ENCODE results near the gene CNBD2.
"Not testable (repeated sequence)": the region's sequence is repeated elsewhere in the genome, so short reads cannot be mapped to it uniquely, and the experiment has no call there.

Gene CNBD2

DNA sequence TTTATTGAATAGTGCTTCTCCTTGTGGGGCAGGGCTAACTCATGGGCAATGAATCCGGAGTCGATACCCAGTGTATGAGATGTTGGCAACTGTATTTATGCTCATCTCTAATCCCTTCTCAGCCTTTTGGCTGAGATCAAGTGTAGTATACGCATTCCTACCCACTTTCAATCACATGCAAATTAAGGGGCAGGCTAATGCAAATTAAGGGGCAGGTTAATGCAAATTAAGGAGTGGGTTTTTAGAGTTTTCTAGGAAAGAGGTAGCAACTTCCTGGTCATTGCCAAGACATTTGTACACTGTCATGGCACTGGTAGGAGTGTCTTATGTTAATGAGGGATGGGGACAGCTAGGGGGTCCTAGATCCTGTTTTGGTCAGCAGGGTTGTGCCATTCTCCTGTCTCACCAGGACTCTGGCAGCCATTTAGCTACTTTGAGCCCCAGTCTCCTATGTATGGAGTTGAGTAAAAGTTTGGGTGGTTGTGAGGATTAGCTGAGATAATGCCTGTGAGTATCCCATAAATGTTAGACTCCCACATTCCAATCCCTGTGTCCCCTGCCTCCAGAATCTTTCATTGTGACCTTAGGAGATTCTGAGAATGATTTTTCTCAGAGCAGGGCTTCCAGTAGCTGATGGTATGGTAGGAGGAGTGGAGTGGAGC lies at the start of gene CNBD2:
Gene CNBD2, plus strand, starts transcription at position 612 of the 662 bp plus-strand sequence. CDS start 173 bp downstream, outside the sequence.
- no peak for DNase-seq

DNA sequence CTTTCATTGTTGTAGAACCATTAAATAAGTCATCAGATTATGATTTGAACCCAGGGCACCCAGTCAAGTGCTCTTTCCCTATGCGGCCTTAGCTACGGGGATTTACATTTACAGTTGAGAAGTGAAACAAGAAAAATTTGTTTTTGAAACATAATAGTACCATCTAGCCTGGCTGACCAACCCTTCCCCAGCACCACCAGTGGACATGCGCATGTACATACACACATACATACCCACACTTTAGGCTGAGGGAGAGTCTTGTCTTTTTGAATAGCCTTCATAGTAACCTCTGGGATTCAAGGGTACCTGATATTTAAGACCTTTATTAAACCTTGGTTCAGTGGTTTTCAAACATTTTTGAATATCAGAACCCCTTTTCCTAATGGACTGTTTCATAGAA lies 47.9 kb upstream of the CNBD2 start:
- DNase-seq: no peak

DNA sequence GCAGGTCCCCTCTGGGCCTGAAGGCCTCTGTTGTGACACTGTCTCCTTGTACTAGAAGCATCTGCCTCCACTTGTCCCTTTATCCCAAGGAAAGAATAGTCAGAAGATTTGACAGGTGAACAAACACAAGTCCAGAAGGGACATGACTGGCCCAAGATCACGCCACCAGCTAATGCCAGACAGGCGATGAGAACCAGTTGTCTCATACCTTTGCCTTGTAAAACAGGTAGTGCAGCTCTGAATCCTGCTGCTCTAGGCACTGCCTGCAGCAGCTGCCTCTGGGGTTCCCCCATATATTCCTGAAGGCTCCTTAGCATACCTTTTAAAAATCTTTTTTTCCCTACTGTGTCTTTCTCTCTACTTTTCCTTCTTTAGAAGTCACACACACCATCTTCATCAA lies 39.1 kb upstream of the CNBD2 start:
- DNase-seq: no peak

DNA sequence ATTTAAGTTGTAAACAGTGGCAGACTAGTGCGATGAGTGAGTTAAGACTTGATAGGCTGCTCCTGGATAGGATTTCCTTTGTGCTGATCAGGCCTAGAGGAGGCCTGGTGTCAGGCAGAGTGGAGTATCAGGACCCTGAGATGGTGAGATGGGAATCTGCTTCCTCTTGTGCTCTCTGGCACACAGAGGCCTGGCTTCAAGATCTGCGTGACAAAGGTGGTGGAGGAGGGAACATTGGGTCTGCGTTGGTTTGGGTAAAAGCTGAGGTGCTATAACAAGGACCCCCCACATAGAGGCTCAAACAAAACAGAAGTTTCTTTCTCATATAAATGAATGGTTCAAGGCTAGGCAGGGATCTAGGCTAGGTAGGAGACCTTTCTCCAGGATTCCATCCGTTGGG lies 34.3 kb upstream of the CNBD2 start:
- no peak for DNase-seq

DNA sequence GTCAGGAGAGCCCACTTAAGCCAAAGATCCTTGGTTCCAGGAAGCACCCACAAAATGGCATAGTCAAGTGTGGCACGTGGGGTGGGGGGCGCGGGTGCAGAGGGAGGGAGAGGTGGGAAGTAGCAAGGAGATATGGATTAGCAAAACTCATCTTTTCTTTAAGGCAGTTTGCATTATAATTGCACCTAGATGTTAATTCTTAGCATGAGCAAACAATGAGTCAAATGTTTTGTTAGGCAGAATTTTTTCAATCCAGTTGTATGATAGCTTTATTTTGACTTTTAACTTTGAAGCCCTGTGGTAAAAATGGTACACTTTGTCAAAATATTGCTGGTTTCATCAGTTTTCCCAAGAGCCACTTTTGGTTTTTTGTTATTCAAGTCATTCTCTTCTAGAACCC lies 29.1 kb upstream of the CNBD2 start:
- DNase-seq: no peak

DNA sequence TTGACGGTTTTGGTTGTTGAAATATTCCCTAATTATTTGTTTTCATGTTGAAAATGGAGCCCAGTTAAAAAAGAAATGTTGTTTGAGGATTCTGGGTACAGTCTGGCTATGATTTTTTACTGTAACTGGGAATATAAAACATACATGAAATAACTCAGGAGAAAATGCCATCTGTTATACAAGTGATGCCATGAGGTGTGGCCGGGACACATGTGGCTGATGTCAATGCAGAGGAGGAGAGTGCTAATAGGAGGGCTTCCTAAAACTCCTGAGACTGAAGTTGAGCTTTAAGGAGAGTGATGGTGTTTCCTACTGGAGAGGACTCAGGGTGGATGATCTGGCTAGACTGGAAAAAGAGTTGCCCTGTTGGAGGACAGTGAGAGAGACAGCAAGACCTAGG lies 26.8 kb upstream of the CNBD2 start:
- no peak for DNase-seq

DNA sequence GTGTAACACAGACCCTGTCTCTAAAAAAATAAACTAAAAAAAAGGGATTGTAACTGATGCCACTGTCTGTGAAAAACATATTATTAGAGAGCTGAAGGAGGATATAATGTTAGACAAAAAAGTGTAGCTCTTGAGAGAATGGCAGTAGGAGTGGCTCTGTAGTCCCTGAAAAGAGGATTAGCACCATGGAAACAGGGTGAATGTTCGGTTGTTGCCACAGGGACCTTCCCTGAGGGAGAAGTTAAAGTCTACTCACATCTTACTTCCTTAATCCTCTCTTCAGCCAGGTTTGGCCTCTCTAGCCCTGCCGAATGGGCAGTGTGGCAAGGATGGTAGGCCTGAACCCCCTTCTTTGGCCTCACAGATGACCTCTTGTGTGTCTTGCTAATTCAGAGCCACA lies 26.1 kb upstream of the CNBD2 start:
- no peak for DNase-seq

DNA sequence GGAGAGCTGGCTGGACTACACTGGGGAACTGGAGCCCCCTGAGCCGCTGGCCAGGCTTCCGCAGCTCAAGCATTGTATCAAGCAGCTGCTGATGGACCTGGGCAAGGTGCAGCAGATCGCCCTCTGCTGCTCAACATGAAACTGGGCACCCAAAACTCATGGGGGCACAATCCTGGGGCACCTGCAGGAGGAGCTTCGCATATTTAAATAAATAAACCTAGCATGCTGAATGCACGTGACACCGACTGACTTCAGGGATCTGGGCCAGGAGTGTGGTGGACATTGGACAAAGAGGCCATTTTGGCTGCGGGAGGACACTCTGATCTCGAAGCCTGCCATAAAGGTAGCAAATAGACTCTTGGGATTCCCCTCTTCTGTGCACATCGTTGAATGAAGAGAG lies 20.9 kb upstream of the CNBD2 start:
- DNase-seq: no peak

DNA sequence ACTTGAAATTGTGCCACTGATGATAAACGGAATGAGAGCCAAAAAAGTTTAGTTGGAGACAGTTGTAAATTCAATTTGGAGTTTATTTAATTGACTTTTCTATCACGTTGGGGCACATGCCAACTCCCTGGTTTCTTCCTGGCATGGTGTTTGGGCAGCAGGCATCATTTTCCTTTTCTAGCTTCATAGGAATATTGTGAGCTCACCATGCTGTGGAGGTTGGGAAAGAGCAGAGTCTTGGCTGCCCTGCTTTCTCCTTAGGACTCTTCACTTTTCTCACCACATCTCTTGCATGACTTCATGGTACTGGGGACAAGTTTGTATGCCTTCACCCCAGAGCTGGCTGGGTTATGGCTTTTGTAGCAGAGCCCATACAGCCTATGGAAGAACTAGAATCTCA lies 20.5 kb upstream of the CNBD2 start:
- no peak for DNase-seq

DNA sequence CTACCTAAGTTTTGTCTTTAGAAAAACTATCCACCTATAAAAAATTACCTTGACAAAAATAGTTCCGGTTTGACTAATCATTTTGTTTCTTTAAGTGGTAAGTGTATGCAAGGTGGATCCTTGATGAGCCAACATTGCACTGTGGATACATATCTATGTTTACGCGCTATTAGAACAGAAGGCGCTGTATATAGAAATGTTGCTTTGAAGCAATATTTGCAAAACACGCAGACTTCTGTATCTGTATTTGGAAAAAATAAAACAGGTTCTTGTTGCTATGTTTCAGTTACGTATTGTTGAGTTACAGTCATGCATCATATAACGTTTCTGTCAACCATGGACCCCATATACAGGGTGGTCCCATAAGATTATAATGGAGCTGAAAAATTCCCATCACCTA lies 18.3 kb upstream of the CNBD2 start:
- DNase-seq: no peak

DNA sequence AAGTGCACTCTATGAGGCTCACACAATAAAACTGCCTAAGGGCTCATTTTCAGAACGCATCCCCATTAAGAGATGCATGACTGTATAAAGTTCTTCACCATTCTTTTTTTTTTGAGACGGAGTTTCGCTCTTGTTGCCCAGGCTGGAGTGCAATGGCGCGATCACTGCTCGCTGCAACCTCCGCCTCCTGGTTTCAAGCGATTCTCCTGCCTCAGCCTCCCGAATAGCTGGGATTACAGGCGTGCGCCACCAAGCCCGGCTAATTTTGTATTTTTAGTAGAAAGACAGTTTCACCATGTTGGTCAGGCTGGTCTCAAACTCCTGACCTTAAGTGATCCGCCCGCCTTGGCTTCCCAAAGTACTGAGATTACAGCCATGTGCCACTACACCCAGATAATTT lies 16.3 kb upstream of the CNBD2 start:
- not testable (repeated sequence) for DNase-seq

DNA sequence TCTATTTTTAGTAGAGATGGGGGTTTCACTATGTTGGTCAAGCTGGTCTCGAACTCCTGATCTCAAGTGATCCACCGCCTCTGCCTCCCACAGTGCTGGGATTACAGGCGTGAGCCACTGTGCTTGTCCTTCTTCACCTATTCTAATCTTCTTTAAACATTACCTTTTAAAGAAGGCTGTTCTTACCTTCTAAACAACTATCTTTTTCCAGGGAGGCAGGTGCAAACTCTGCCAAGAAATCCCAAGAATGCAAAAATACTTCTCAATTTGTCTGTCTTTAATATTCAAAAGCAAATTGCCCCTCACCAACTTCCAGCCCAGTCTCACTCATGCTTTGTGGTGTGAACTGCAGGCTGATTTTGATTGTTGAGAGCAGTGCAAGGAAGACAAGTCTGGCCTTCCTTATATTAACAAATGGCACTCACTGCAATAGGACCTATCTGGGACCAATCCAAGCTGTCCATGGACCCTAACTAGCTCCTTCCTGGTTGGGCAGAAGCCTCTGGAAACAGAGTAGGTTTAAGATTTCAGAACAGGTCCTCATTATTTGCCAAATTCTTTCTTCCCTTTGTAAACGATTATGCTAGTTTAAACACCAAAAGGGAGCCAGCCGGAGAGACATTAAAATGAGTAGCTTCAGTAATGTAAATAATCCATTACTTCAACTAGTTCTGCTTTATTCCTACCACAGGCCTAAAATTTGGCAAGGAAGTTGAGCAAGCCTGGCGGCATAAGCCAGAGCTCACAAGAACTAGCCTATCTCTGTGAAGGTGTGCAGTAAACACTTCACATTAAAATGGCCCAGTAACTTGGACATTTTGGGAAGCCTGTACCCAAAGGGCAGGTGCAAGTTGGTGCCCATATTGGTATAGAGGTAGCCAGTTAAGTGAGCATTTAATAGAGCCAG lies 15.7 kb upstream of the CNBD2 start:
- no peak for DNase-seq

DNA sequence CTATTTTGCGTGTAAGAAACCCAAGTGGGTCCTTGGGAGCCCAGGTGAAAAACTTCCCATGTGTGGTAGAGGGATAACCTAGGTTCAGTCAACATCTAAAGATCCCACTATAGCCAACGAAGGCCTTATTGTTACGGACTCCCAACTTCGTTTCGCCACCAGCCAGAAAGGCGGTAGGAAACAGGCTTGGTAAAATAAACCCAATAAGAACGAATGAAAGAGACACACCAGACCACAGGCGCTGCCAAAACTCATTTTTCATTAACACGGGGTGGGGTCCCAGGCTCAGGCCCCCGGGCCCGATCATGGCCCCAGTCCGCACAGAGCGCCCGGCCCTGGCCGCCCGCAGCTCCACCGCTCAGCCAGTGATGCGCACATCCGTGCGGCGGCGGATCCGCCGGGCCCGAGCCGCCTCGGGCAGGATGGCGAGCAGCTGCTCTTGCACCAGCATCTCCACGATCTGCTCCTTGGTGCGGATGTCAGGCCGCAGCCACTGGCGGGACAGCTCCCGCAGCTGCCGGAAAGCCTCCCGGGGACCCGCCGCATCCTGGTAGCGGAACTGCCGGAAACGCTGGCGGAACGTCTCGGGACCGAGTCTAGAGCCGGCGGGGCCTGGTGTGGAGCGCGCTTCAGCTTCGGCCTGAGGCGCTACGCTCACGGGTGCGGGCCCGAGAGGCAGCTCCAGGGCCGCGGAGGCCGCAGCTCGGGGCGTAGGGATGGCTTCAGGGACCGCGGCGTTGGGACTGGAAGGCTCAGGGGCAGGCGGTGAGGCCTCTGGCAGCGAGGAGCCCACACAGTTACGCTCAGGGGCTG lies 14.8 kb upstream of the CNBD2 start:
- DNase-seq: no peak

DNA sequence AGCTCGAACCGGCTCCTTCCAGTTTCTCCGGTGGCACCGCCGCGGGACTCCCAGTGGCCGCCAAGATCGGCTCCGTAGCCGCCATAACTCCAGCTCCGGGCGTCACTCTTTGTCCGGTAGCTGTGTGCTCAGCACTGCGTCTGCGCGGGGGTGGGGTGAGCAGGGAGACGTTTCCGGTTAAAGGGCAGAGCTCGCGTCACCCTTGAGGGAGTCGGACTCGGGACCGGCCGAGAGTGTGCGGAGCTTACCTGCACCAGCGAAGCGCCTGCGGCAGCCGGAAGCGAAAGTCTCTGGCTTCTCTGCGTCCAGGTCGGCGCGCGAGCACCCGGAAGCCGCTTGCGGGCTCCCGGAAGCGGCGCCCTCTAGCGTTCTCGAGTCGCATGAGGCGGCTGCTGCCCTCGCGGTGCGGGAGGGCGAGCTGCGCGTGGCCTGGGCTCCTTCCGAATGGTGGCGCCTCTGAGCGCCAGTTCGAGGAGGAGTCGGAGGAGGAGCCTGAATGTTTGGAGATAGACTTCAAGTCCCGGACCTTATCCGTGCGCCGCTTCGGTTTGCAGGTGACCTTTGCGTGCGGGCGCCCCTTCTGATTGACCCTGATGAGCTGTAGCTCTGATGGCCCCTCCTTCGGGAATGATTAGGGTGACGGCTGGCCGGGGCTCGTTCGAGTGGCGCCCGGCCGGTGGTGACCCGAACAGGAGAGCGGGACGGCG lies 14.0 kb upstream of the CNBD2 start, which contains the start of gene SCAND1:
Gene SCAND1, minus strand, starts transcription at position 303 of the 707 bp plus-strand sequence. Its CDS starts 218 bp downstream, at position 85.
- DNase-seq: peak; percentile 100

DNA sequence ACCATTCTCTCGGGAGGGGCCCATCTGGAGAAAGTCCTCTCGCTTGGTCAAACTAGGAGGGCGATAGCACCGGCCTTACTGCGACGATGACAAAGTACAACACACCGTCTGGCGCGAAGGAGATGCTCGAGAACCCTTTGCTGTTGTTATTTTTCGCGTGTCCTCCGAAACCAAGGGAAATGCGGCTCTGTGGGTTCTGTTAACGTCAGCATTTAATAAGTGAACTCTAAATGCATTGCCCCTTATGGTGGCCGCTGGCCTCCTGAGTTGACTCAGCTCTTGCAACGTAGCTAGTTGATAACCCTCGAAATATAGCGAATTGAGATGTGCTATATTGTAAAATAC lies 13.5 kb upstream of the CNBD2 start:
- DNase-seq: no peak

DNA sequence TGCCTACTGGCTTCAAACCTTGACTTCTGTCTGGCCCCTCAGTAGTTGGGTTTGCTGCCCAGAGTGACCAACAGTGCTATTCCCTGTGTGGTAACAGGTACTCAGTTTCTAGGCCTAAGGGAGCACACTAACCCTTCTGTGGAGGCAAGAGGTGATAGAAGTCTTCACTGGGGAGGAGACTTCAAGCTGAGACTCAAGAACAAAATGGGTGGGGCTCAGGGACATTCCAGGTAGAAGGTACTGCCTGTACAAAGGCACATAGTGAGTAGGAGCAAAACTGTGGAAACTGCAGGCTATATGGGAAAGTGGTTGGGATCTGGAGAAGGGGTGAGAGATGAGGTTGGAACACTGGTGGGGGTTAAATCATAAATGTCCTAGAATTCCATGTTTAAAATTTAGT lies 11.8 kb upstream of the CNBD2 start:
- no peak for DNase-seq

DNA sequence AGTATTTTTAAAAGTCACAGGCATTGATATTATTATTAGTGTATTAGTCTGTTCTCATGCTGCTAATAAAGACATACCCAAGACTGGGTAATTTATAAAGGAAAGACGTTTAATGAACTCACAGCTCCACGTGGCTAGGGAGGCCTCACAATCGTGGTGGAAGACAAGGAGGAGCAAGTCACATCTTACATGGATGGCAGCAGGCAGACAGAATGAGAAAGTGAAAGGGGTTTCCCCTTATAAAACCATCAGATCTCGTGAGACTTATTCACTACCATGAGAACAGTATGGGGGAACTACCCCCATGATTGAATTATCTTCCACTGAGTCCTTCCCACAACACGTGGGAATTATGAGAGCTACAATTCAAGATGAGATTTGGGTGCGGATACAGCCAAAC lies 9.1 kb upstream of the CNBD2 start:
- not testable (repeated sequence) for DNase-seq

DNA sequence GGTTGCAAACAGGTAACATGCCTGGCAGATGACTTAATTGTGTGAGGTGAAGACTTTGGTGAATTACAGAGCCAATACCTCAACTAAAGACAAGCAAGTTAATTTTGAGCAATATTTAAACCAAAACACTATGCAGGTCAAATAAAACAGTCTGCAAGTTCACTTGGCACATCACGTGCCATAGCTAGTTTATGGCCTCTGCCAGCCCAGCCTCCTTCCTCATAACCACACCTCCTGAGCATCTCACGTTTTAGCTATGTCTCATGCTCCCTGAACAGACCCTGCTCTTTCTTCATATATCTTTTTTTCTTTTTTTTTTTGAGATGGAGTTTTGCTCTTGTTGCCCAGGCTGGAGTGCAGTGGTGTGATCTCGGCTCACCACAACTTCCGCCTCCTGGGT lies 4.5 kb upstream of the CNBD2 start:
- DNase-seq: no peak

DNA sequence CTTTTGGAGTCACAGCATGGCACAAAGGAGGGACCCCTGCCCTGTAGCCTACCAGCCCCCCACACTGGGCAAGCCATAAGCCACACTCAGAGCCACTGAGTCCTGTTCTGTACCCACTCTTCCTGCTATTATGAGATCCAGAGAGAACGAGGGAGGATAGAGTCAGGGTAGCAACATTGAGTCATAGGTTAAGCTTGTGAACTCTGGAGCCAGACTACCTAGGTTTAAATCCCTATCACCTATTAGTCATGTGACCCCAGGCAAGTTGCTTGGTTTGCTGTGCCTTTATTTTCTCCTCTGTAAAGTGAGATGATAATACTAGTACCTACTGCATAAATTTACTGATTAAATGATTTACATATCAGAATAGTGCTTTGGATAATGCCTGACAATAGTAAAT lies 540 bp downstream of the CNBD2 start:
- no peak for DNase-seq

DNA sequence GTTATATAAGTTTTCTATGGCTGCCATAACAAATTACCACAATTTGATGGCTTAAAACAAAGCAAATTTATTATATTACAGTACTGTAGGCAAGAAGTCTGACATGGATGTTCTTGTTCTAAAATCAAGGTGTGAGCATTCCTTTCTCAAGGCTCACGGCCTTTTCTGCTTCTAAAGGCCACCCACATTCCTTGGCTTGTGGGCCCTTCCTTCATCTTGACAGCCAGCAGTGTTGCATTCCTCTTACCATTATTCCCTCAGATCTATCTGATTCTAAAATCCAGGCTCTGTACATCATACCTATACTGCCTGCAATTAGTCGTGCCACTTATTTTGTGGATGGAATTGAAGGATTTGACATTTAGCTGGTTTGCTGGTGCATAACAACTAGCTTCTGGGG lies 3.6 kb downstream of the CNBD2 start:
- no peak for DNase-seq

DNA sequence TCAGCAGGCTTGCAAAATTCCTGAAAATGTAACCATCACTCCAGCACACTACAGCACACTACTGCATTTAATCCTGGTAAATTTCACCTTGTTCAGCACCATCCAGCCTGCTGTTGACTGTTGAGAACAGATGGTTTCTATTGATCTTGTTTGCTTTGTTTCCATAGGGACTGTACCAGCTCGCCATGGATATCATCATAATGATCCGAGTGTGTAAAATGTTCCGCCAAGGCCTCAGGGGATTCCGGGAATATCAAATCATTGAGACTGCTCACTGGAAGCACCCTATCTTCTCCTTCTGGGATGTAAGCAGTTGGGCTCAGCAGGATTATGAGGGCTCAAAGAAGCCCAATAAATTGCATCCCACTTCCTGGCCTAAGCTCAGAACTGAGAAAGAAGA lies 4.1 kb downstream of the CNBD2 start:
- DNase-seq: no peak

DNA sequence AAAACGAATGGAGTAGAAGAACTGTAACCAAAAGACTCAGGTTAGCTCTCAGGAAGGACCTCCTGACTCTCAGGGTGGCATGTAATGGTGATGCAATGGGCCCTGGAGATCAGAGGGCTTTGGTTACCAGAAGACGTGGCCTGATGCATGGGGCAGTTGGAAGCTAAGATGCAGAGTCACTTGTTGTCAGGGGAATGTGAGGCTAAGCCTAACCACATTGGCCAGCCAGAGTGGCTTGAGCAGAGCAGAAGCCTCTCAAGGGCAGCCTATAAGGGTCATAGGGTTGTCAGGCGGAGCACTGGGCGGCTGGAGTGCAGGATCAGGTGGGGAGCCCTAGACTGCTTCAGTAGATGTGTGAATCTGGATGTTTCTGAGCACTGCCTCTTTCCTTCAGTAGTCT lies 5.9 kb downstream of the CNBD2 start:
- DNase-seq: no peak
